H9 (cell line): ENCODE results near the gene LDLRAP1. TPM values are rescaled to one million over a fixed set of nuclear protein-coding genes. Genes with fewer than 3 reads are reported as not detected.

Experiments
- DNase-seq: peaks from one replicate; pipeline ENCODE4 v3.0.0-alpha.2; 2017
- H2AFZ ChIP-seq: one replicate; pipeline ENCODE4 v1.6.1; 2013; ENCODE audit warnings: mild to moderate bottlenecking, low read length, control low read depth, moderate library complexity
- H2AK5ac ChIP-seq: 2 replicates; pipeline ENCODE4 v1.6.1; 2013; ENCODE audit warnings: low read length, control low read depth, mixed read lengths; ENCODE audit not compliant: insufficient read length
- H2BK120ac ChIP-seq: one replicate; pipeline ENCODE4 v1.6.1; 2013; ENCODE audit warnings: low read depth, mild to moderate bottlenecking, low read length, control low read depth, inconsistent platforms; ENCODE audit not compliant: poor library complexity, severe bottlenecking
- H2BK12ac ChIP-seq: 2 replicates; pipeline ENCODE4 v1.6.1; 2013; ENCODE audit warnings: low read length, control low read depth, mixed read lengths, low read depth; ENCODE audit not compliant: insufficient read length
- H2BK15ac ChIP-seq: 2 replicates; pipeline ENCODE4 v1.6.1; 2013; ENCODE audit warnings: low read depth, low read length, control low read depth
- H2BK20ac ChIP-seq: one replicate; pipeline ENCODE4 v1.6.1; 2013; ENCODE audit warnings: low read depth, mild to moderate bottlenecking, low read length, control low read depth, inconsistent platforms; ENCODE audit not compliant: poor library complexity, severe bottlenecking
- H2BK5ac ChIP-seq: 2 replicates; pipeline ENCODE4 v1.6.1; 2013; ENCODE audit warnings: low read length, control low read depth, mixed read lengths; ENCODE audit not compliant: insufficient read length
- H3K14ac ChIP-seq: 2 replicates; pipeline ENCODE4 v1.6.1; 2013; ENCODE audit warnings: low read length, control low read depth; ENCODE audit not compliant: insufficient read depth
- H3K18ac ChIP-seq: 2 replicates; pipeline ENCODE4 v1.6.1; 2013; ENCODE audit warnings: low read depth, mild to moderate bottlenecking, mixed read lengths, low read length, control low read depth; ENCODE audit not compliant: insufficient read length
- H3K23ac ChIP-seq: 2 replicates; pipeline ENCODE4 v1.6.1; 2013; ENCODE audit warnings: low read length, control low read depth, mixed read lengths, low read depth; ENCODE audit not compliant: insufficient read length
- H3K23me2 ChIP-seq: 2 replicates; pipeline ENCODE4 v1.6.1; 2013; ENCODE audit warnings: low read depth, mild to moderate bottlenecking, mixed read lengths, low read length, control low read depth; ENCODE audit not compliant: insufficient read length, poor library complexity, severe bottlenecking
- H3K27ac ChIP-seq: 2 replicates; pipeline ENCODE4 v1.5.1; 2013; ENCODE audit warnings: low read length, control low read depth, mixed read lengths, low read depth; ENCODE audit not compliant: insufficient read length
- H3K27me3 ChIP-seq: 2 replicates; pipeline ENCODE4 v1.6.1; 2013; ENCODE audit warnings: low read length, control low read depth, inconsistent platforms; ENCODE audit not compliant: insufficient read depth
- H3K4ac ChIP-seq: 2 replicates; pipeline ENCODE4 v1.6.1; 2013; ENCODE audit warnings: low read depth, mild to moderate bottlenecking, control low read depth, inconsistent platforms, low read length, moderate library complexity
- H3K4me1 ChIP-seq: 2 replicates; pipeline ENCODE4 v1.6.1; 2013; ENCODE audit warnings: low read length, control low read depth, inconsistent platforms; ENCODE audit not compliant: insufficient read depth
- H3K4me2 ChIP-seq: 2 replicates; pipeline ENCODE4 v1.6.1; 2013; ENCODE audit warnings: low read length, control low read depth, mixed read lengths; ENCODE audit not compliant: insufficient read length, insufficient read depth
- H3K56ac ChIP-seq: 2 replicates; pipeline ENCODE4 v1.6.1; 2013; ENCODE audit warnings: low read depth, mild to moderate bottlenecking, mixed read lengths, low read length, control low read depth; ENCODE audit not compliant: insufficient read length
- H3K79me1 ChIP-seq: 2 replicates; pipeline ENCODE4 v1.6.1; 2013; ENCODE audit warnings: low read depth, mild to moderate bottlenecking, moderate library complexity, low read length, control low read depth, inconsistent platforms; ENCODE audit not compliant: insufficient read depth, poor library complexity, severe bottlenecking
- H3K79me2 ChIP-seq: 2 replicates; pipeline ENCODE4 v1.6.1; 2013; ENCODE audit warnings: low read length, control low read depth, inconsistent platforms; ENCODE audit not compliant: insufficient read depth
- H3K9ac ChIP-seq: 2 replicates; pipeline ENCODE4 v1.6.1; 2013; ENCODE audit warnings: low read length, control low read depth, mixed read lengths; ENCODE audit not compliant: insufficient read length; ENCODE audit errors: extremely low read depth
- H3K9me3 ChIP-seq: one replicate; pipeline ENCODE4 v1.6.1; 2013; ENCODE audit warnings: low read depth, low read length, inconsistent platforms; ENCODE audit not compliant: control insufficient read depth
- H3T11ph ChIP-seq: one replicate; pipeline ENCODE4 v1.6.1; 2013; ENCODE audit warnings: mild to moderate bottlenecking, low read length, control low read depth, inconsistent platforms
- H4K20me1 ChIP-seq: one replicate; pipeline ENCODE4 v1.6.1; 2013; ENCODE audit not compliant: control insufficient read depth, insufficient read length, insufficient read depth
- H4K5ac ChIP-seq: 2 replicates; pipeline ENCODE4 v1.6.1; 2013; ENCODE audit warnings: low read depth, mild to moderate bottlenecking, mixed read lengths, low read length, control low read depth; ENCODE audit not compliant: insufficient read length
- H4K8ac ChIP-seq: replicated peaks from 2 replicates; pipeline ENCODE4 v1.6.1; 2013; ENCODE audit warnings: low read length, control low read depth, mixed read lengths, low read depth; ENCODE audit not compliant: insufficient read length
- H4K91ac ChIP-seq: 2 replicates; pipeline ENCODE4 v1.6.1; 2013; ENCODE audit warnings: low read depth, mild to moderate bottlenecking, moderate library complexity, mixed read lengths, low read length, control low read depth; ENCODE audit not compliant: insufficient read length
- H3K27ac Mint-ChIP-seq, 3 experiments: 2 replicates in 2 of 3; 3 replicates in 1 of 3; pipeline ENCODE4 v1.8.0; 2020 to 2021; ENCODE audit warnings: mixed read lengths in 3 of 3, mild to moderate bottlenecking in 1 of 3, moderate library complexity in 1 of 3
- H3K27me3 Mint-ChIP-seq: 2 replicates; pipeline ENCODE4 v1.8.0; 2021; ENCODE audit warnings: low read depth, mild to moderate bottlenecking, moderate library complexity, mixed read lengths
- H3K36me3 Mint-ChIP-seq, 3 experiments: 2 replicates in 2 of 3; 3 replicates in 1 of 3; pipeline ENCODE4 v1.8.0; 2020 to 2021; ENCODE audit warnings: low read depth in 3 of 3, mixed read lengths in 3 of 3; ENCODE audit not compliant: insufficient read depth in 1 of 3
- H3K4me1 Mint-ChIP-seq, 2 experiments: 2 replicates each; pipeline ENCODE4 v1.8.0; 2020; ENCODE audit warnings: mixed read lengths in 2 of 2
- H3K4me3 Mint-ChIP-seq, 2 experiments: 2 replicates in 1 of 2; 3 replicates in 1 of 2; pipeline ENCODE4 v1.8.0; 2020 to 2021; ENCODE audit warnings: mild to moderate bottlenecking in 2 of 2, mixed read lengths in 2 of 2, moderate library complexity in 1 of 2
- H3K9me3 Mint-ChIP-seq, 2 experiments: 2 replicates in 1 of 2; 3 replicates in 1 of 2; pipeline ENCODE4 v1.8.0; 2020; ENCODE audit warnings: mild to moderate bottlenecking in 2 of 2, mixed read lengths in 2 of 2, moderate library complexity in 1 of 2
- WGBS: extraction: QIAGEN DNeasy Blood & Tissue Kit; methylation state at CpG from one replicate; pipeline ENCODE4 v1.1.7; 2013; ENCODE audit warnings: missing lambda C conversion rate, low lambda C conversion rate, mixed read lengths; ENCODE audit not compliant: insufficient read length; ENCODE audit errors: extremely low coverage; 5-methylcytosine and 5-hydroxymethylcytosine counted together
- total RNA-seq: library from RNA; stranded (reverse); gene quantifications from 2 replicates; pipeline ENCODE4 v1.2.1, GENCODE V29; 2021
- TF ChIP-seq, protein P1 (sequence below): fragments of 200-600 bp; sonication (generic); conservative IDR thresholded peaks from 3 replicates; pipeline ENCODE4 v1.8.0; 2021; ENCODE audit warnings: antibody characterized with exemption, mild to moderate bottlenecking

The LDLRAP1 gene
- total RNA-seq, 1 experiment from 2014 or later = 15.7 TPM

DNA sequence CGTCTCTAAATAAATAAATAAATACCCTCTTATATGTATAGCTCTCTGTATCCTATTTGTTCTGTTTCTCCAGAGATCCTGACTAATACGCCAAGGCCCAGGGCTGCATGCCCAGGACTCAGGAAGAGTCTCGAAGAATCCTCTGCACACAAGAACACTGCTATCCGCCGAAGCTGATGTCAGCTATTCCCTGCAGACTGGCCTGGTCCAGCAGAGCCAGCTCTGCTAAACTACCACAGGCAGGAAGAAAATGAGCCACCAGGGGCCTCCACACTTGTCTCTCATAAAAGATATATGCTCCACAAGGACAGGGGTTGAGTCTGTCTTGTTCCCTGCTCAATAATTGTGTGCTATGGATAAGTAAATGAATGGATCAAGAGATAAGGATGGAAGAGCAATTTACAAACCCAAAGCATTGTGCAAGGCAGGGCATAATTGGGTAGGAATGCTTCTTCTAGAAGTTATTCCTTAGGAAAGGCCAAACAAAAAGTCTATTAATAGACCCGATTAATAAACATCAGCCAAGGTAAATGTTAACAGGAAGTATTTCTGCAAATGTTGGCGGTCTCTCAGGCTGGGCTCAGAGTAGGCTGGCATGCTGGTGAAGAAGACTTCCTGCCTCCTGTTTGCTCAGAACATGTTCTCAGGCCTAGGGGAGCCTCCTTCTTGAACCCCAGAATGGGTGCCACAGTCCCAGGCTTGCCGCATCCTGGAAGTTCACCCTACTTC lies 46.9 kb downstream of the LDLRAP1 start:
- Histone ChIP-seq H3K27ac (no peak overlapping the region), H4K8ac (no peak overlapping the region), H2BK15ac (no peak overlapping the region), H2BK20ac (no peak overlapping the region), H3K56ac (no peak overlapping the region), H3K4ac (no peak overlapping the region), H3K9ac (no peak overlapping the region), H4K91ac (no peak overlapping the region), H2AK5ac (no peak overlapping the region), H4K5ac (no peak overlapping the region), H3K4me1 (peaks cover 12% of the 10 kb centered on the region; the same call in 1 of the 2 replicates), H3K27me3 (no peaks in the 10 kb centered on the region), H3K18ac (no peak overlapping the region), H3K79me1 (no peaks in the 10 kb centered on the region), H3K9me3 (no peaks in the 10 kb centered on the region), H2BK5ac (no peak overlapping the region), H3K23me2 (no peaks in the 10 kb centered on the region), H2BK120ac (no peak overlapping the region), H2AFZ (no peak overlapping the region), H3K14ac (no peak overlapping the region), H4K20me1 (no peaks in the 10 kb centered on the region), H3T11ph (no peak overlapping the region), H3K4me2 (no peak overlapping the region), H3K79me2 (no peaks in the 10 kb centered on the region), H2BK12ac (no peak overlapping the region), H3K23ac (no peak overlapping the region)
- Mint-ChIP-seq H3K4me1 (peaks cover 42 to 43% of the 10 kb centered on the region in 2 experiments), H3K9me3 (no peaks in the 10 kb centered on the region; a peak in 1 of 5 replicates), H3K27ac (peak overlapping the region; percentile 23 to 93 (median 61); a peak in 2 of 7 replicates), H3K4me3 (no peak overlapping the region), H3K36me3 (no peaks in the 10 kb centered on the region; a peak in 1 of 7 replicates), H3K27me3 (peaks cover 5% of the 10 kb centered on the region)
- DNase-seq = no peak
- TF ChIP-seq, protein P1, sequence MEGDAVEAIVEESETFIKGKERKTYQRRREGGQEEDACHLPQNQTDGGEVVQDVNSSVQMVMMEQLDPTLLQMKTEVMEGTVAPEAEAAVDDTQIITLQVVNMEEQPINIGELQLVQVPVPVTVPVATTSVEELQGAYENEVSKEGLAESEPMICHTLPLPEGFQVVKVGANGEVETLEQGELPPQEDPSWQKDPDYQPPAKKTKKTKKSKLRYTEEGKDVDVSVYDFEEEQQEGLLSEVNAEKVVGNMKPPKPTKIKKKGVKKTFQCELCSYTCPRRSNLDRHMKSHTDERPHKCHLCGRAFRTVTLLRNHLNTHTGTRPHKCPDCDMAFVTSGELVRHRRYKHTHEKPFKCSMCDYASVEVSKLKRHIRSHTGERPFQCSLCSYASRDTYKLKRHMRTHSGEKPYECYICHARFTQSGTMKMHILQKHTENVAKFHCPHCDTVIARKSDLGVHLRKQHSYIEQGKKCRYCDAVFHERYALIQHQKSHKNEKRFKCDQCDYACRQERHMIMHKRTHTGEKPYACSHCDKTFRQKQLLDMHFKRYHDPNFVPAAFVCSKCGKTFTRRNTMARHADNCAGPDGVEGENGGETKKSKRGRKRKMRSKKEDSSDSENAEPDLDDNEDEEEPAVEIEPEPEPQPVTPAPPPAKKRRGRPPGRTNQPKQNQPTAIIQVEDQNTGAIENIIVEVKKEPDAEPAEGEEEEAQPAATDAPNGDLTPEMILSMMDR = peak; percentile 38; the same call in 2 of the 3 replicates
- no CpG with 5 or more reads among the region's 8 CpGs for WGBS
